Activated naive CD8-positive, alpha-beta T cell (primary cell): ENCODE data around the gene TSHZ3.

ENCODE experiments used
- H3K27ac Mint-ChIP-seq: one replicate; pipeline ENCODE4 v1.8.0; 2021; ENCODE audit warnings: mixed read lengths
- H3K27me3 Mint-ChIP-seq: one replicate; pipeline ENCODE4 v1.8.0; 2021; ENCODE audit warnings: mixed read lengths
- H3K36me3 Mint-ChIP-seq: one replicate; pipeline ENCODE4 v1.8.0; 2021; ENCODE audit warnings: mixed read lengths
- H3K4me1 Mint-ChIP-seq: one replicate; pipeline ENCODE4 v1.8.0; 2021; ENCODE audit warnings: low read depth, mixed read lengths
- H3K4me3 Mint-ChIP-seq: one replicate; pipeline ENCODE4 v1.8.0; 2021; ENCODE audit warnings: mild to moderate bottlenecking, mixed read lengths
- H3K9me3 Mint-ChIP-seq: one replicate; pipeline ENCODE4 v1.8.0; 2021; ENCODE audit warnings: low read depth, mixed read lengths

Gene TSHZ3, protein sequence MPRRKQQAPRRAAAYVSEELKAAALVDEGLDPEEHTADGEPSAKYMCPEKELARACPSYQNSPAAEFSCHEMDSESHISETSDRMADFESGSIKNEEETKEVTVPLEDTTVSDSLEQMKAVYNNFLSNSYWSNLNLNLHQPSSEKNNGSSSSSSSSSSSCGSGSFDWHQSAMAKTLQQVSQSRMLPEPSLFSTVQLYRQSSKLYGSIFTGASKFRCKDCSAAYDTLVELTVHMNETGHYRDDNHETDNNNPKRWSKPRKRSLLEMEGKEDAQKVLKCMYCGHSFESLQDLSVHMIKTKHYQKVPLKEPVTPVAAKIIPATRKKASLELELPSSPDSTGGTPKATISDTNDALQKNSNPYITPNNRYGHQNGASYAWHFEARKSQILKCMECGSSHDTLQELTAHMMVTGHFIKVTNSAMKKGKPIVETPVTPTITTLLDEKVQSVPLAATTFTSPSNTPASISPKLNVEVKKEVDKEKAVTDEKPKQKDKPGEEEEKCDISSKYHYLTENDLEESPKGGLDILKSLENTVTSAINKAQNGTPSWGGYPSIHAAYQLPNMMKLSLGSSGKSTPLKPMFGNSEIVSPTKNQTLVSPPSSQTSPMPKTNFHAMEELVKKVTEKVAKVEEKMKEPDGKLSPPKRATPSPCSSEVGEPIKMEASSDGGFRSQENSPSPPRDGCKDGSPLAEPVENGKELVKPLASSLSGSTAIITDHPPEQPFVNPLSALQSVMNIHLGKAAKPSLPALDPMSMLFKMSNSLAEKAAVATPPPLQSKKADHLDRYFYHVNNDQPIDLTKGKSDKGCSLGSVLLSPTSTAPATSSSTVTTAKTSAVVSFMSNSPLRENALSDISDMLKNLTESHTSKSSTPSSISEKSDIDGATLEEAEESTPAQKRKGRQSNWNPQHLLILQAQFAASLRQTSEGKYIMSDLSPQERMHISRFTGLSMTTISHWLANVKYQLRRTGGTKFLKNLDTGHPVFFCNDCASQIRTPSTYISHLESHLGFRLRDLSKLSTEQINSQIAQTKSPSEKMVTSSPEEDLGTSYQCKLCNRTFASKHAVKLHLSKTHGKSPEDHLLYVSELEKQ

DNA sequence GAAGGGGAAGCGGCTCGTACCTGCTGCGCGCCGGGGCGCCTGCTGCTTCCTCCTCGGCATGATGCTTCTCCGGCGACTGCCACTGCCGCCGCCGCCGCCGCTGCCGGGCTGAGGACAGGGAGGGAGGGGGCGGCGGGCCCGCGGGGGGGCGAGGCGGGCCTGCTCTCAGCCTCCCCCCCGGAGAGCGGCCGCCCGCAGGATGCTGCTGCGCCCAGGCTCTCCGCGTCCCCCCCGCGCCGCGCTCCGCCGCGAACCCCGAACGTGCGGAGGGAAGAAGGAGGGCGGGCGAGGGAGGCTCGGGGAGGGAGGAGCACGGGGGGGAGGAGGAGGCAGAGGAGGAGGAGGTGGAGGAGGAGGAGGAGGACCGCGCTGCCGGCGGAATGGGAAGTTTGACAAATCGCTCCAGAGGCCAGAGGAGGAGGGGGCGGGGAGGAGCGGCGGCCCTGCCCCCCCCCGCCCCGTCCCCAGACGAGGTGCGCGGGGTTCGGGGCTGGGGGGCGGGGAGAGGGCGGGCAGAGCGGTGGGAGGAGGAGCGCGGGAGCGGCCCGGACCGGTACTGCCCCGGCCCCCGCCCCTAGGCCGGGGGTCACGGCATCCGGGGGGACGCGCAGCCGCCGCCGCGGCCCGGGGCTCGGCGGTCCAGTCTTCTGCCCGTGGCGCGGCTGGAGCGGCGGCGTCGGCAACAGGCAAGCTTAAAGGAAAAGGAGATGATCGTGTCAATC, at the start of gene TSHZ3:
TSHZ3 (minus strand) TSS at position 277 of the 722 bp plus-strand sequence; CDS start at position 60, 217 bp downstream.
- Mint-ChIP-seq H3K4me1 (peaks cover 28% of the 10 kb centered on the region), H3K36me3 (no peaks in the 10 kb centered on the region), H3K27me3 (peaks cover 47% of the 10 kb centered on the region), H3K9me3 (no peaks in the 10 kb centered on the region), H3K4me3 (peak within 1 kb of the TSS; percentile 83), H3K27ac (no peak within 1 kb of the TSS)

DNA sequence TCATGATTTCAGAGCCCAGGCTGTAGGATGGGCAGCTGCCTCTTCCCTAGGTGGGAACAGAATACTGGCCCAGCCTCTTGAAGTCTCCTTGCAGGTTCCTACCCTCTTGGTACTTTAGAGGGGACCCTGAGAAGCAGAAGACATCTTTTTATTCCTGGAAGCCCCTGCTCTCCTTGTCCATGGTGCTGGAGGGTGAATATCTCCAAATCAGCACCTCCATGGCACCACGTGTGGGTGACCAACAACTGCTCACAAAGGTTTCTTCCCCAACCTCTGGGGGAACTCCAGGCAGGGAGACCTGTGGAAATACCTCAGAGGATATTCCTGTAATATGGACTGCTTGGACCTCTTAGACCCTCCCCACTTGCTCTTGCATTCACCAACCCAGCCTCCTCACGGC, 48.1 kb upstream of the TSHZ3 start:
- Mint-ChIP-seq H3K9me3 (no peaks in the 10 kb centered on the region), H3K27ac (no peak overlapping the region), H3K4me1 (no peaks in the 10 kb centered on the region), H3K27me3 (peaks cover 3% of the 10 kb centered on the region), H3K36me3 (no peaks in the 10 kb centered on the region), H3K4me3 (no peak overlapping the region)

- Mint-ChIP-seq H3K4me3 (no peak overlapping the region), H3K27ac (no peak overlapping the region), H3K27me3 (peaks cover 8% of the 10 kb centered on the region), H3K9me3 (no peaks in the 10 kb centered on the region), H3K4me1 (no peaks in the 10 kb centered on the region), H3K36me3 (no peaks in the 10 kb centered on the region)
Measured at GRCh38 chr19:31392464-31392863, 43.2 kb upstream of the TSHZ3 start.

GRCh38 chr19:31391518-31391917, 42.3 kb upstream of the TSHZ3 start:
- no peaks in the 10 kb centered on the region for H3K36me3 Mint-ChIP-seq
- H3K4me3 Mint-ChIP-seq = no peak overlapping the region
- no peak overlapping the region for H3K27ac Mint-ChIP-seq
- H3K27me3 Mint-ChIP-seq = peaks cover 8% of the 10 kb centered on the region
- H3K4me1 Mint-ChIP-seq = no peaks in the 10 kb centered on the region
- no peaks in the 10 kb centered on the region for H3K9me3 Mint-ChIP-seq

DNA sequence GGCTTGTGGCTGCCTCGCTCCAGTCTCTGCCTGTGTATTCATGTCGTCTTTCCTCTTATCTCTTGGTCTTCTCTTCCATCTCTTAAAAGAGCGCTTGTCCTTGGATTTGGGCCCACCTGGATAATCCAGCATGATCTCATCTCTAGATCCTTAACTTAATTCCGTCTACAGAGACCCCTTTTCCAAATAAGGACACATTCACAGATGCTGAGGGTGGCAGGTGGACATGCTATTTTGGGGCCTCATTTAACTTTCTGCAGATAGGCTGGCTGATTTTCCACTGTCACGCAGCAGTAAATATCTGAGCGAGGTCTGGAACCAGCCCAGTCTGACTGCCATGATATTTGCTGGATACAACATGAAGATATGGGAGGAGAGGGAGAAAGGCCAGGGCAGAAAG, 41.5 kb upstream of the TSHZ3 start:
- Mint-ChIP-seq H3K27ac (no peak overlapping the region), H3K4me3 (no peak overlapping the region)

DNA sequence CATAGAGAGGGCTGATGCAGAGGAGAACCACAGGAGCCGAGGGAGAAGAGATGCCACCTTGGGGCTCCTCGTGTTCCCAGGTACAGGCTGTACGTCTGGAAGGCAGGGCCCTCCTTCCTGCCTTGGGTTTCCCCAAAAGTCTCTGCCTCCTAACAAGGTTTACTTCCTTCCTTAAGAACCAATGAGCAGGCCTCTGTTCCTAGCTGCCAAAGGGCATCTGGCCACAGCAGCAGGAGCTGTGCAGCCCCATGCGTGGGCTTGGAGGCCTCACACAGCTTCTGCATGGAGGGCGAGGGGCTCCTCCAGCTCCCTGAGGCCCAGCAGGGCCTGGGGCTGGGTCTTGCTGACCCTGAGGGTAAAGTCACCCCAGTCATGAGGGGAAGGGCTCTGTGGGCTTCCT, 40.6 kb upstream of the TSHZ3 start:
- Mint-ChIP-seq H3K27me3 (peaks cover 8% of the 10 kb centered on the region), H3K27ac (no peak overlapping the region), H3K36me3 (no peaks in the 10 kb centered on the region), H3K4me3 (no peak overlapping the region), H3K4me1 (no peaks in the 10 kb centered on the region), H3K9me3 (no peaks in the 10 kb centered on the region)

More for the DNA sequence above, 41.5 kb upstream of the TSHZ3 start:
- Mint-ChIP-seq H3K4me1 (no peaks in the 10 kb centered on the region), H3K27me3 (peaks cover 8% of the 10 kb centered on the region), H3K36me3 (no peaks in the 10 kb centered on the region), H3K9me3 (no peaks in the 10 kb centered on the region)

GRCh38 chr19:31387717-31388301, 38.6 kb upstream of the TSHZ3 start:
- H3K4me3 Mint-ChIP-seq = no peak overlapping the region
- no peaks in the 10 kb centered on the region for H3K36me3 Mint-ChIP-seq
- H3K4me1 Mint-ChIP-seq = no peaks in the 10 kb centered on the region
- peaks cover 12% of the 10 kb centered on the region for H3K27me3 Mint-ChIP-seq
- peaks cover 4% of the 10 kb centered on the region for H3K9me3 Mint-ChIP-seq
- H3K27ac Mint-ChIP-seq = no peak overlapping the region

GRCh38 chr19:31386806-31387205, 37.6 kb upstream of the TSHZ3 start:
- H3K4me1 Mint-ChIP-seq = no peaks in the 10 kb centered on the region
- H3K4me3 Mint-ChIP-seq = no peak overlapping the region
- peaks cover 4% of the 10 kb centered on the region for H3K9me3 Mint-ChIP-seq
- H3K27me3 Mint-ChIP-seq = peaks cover 10% of the 10 kb centered on the region
- no peaks in the 10 kb centered on the region for H3K36me3 Mint-ChIP-seq
- no peak overlapping the region for H3K27ac Mint-ChIP-seq

DNA sequence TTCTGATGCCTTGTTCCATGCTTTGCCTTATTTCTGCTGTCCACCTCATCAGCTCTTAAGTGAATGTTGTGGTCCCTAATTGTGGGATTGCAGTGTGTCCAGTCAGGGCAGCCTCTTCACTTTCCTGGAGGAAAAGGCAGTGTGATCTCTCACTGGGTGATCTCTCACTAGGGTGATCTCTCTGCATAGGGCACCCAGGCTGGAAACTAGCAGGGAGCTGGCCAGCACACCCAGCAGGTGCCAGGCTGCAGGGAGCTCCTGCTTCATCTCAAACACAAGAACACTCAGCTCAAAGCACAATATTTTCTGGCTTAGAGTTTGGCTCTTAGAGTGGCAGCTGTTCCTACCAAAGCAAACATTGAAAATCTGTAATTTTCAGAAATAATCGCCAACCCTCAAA, 36.5 kb upstream of the TSHZ3 start:
- Mint-ChIP-seq H3K4me1 (no peaks in the 10 kb centered on the region), H3K4me3 (no peak overlapping the region), H3K36me3 (no peaks in the 10 kb centered on the region), H3K27me3 (peaks cover 10% of the 10 kb centered on the region), H3K27ac (no peak overlapping the region), H3K9me3 (peaks cover 4% of the 10 kb centered on the region)

DNA sequence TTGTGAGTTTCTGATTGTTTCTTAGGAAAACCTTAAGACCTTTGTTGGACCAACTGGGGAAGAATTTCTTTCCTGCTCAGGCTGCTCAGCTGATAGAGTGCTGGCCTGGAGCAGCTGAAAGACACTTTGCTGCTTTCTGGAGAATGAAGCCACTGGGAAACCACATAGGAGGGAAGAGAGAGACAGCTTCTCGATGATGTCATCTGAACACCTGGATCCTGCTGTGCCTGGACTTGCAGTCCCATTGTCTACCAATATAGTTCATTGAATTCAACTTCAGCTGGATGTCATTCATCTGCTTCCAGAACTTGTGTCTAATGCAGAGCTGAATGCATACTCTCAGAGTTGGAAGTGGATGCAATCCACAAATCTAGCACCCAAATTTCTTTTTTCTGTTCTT, 34.3 kb upstream of the TSHZ3 start:
- Mint-ChIP-seq H3K27ac (no peak overlapping the region), H3K4me3 (no peak overlapping the region), H3K9me3 (peaks cover 4% of the 10 kb centered on the region), H3K4me1 (no peaks in the 10 kb centered on the region), H3K27me3 (peaks cover 10% of the 10 kb centered on the region), H3K36me3 (no peaks in the 10 kb centered on the region)

GRCh38 chr19:31380854-31381253, 31.6 kb upstream of the TSHZ3 start:
- Mint-ChIP-seq H3K27me3 (peaks cover 19% of the 10 kb centered on the region), H3K36me3 (no peaks in the 10 kb centered on the region), H3K9me3 (peaks cover 4% of the 10 kb centered on the region), H3K4me3 (no peak overlapping the region), H3K4me1 (no peaks in the 10 kb centered on the region), H3K27ac (no peak overlapping the region)

- Mint-ChIP-seq H3K4me3 (no peak overlapping the region), H3K4me1 (peaks cover 1% of the 10 kb centered on the region), H3K9me3 (peaks cover 2% of the 10 kb centered on the region), H3K36me3 (no peaks in the 10 kb centered on the region), H3K27ac (no peak overlapping the region), H3K27me3 (peaks cover 17% of the 10 kb centered on the region)
Measured at GRCh38 chr19:31378404-31378803, 29.2 kb upstream of the TSHZ3 start.

- Mint-ChIP-seq H3K9me3 (no peaks in the 10 kb centered on the region), H3K27me3 (peaks cover 14% of the 10 kb centered on the region), H3K4me3 (no peak overlapping the region), H3K4me1 (peaks cover 7% of the 10 kb centered on the region), H3K27ac (no peak overlapping the region), H3K36me3 (no peaks in the 10 kb centered on the region)
Measured at GRCh38 chr19:31377736-31378135, 28.5 kb upstream of the TSHZ3 start.

GRCh38 chr19:31372246-31372781, 23.1 kb upstream of the TSHZ3 start:
- Mint-ChIP-seq H3K4me1 (peaks cover 20% of the 10 kb centered on the region), H3K27ac (no peak overlapping the region), H3K9me3 (no peaks in the 10 kb centered on the region), H3K4me3 (no peak overlapping the region), H3K36me3 (no peaks in the 10 kb centered on the region), H3K27me3 (peaks cover 7% of the 10 kb centered on the region)
